NCI-H345 treated with DMSO at 0.1 percent for 48 hours (cell line): ENCODE measurements around the gene ALKBH7.

Experiments used
- DNase-seq: peaks from one replicate; lab custom pipeline; 2025; ENCODE audit not compliant: unreplicated experiment; lab: John Stamatoyannopoulos, UW

The ALKBH7 gene

DNA sequence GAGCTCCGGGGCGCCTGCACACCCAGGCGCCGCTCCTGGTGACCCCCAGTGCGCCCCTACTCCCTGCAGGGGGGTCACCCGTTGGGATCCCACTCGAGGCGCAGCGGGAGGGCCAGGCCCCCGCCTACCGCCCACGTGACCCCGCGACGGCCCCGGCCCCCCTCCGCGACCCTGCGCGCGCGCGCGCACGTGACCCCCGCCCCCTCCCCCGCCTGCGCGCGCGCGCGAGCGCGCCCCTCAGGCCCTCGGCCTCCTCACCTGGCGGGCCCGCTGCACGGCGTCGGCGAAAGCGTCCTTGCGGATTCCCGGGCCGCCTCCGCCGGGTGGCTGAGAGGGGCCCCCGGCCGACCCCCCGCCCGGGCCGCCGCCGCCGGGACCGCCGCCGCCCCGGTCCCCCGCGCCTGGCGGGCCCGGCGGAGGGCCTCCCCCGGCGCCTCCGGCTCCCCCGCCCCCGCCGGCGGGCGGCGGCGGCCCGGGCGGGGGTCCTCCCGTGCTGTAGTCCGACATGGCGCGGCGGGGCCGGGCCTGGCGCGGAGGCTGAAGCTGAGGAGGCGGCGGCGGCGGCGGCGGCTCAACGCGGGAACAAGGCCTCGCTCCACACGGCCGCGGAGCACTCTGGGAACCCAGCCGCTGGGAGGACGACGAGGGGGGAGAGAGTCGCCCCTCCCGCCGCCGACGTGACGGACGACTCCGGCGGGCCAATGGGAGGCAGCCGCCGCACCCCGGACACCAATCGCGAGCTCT is 51.8 kb downstream of the ALKBH7 start, which contains the start of gene KHSRP:
Gene KHSRP (minus strand): TSS at position 617 of the 744 bp plus-strand sequence. CDS start 110 bp downstream, at position 507.
- DNase-seq: no peak
